Femur (tissue), 1 donor: Measurements from ENCODE around the gene ELOVL1.
"Not testable (repeated sequence)": the region's sequence is repeated elsewhere in the genome, so short reads cannot be mapped to it uniquely, and the experiment has no call there.

Source experiments
- DNase-seq: peaks from one replicate; pipeline ENCODE4 v3.0.0-alpha.2; 2017

ELOVL1 gene

DNA sequence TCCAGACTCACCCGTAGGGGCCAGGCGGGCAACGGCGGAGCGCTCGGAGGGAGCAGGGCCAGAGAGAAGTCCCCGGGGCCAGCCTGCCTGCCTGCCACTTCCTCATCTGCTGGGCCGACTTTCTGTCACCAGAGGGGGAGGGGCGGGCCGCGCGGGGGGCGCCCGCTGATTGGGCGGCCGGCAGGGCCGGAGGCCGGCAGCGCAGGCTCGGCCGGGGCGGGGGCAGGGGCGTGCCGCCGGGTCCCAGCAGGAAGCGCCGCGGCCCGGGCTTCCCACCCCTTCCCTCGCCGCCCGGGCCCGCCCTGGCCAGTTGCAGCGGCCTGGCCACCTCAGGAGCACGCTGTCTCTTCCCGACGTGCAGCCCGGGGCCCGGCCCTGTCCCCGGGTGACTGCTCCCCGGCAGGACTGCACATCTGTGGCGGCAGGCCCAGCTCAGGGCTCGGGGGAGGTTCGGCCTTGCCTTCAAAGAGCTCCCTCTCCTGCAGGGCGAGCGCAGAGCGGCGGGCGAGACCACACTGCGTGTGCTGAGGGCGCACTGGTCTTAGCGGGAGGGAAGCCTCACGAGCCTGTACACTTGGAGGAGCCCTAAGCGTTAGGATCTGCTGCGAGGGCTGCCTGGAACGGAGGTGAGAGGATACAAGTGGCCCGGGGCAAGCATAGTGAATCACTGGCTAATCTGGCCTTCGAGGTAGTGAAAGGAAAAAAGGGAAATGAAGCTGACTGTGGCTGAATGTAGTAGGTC lies at the start of gene ELOVL1:
Gene ELOVL1 (minus strand): TSS at position 108 of the 742 bp plus-strand sequence. CDS start 2,402 bp downstream, outside the sequence.
- peak; percentile 93 for DNase-seq

DNA sequence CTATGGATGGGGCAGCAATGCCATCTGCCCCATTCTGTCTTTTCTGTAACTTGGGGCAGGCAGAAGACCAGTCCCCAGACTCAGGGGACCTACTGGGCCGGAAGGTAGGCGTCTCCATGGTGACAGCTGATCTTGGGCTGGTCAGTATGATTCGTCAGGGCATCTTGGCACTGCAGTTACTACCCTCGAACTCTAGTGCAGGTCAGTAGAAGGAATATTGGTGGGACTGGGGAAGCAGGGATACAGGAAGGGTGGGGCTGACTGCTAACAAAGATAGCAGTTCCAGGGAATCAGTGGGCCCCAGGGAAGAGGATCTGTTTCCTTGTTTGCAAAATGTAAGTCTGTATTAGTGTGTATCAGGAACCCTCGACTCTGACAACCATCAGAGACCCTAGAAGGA lies 48.1 kb upstream of the ELOVL1 start:
- DNase-seq, result no peak

DNA sequence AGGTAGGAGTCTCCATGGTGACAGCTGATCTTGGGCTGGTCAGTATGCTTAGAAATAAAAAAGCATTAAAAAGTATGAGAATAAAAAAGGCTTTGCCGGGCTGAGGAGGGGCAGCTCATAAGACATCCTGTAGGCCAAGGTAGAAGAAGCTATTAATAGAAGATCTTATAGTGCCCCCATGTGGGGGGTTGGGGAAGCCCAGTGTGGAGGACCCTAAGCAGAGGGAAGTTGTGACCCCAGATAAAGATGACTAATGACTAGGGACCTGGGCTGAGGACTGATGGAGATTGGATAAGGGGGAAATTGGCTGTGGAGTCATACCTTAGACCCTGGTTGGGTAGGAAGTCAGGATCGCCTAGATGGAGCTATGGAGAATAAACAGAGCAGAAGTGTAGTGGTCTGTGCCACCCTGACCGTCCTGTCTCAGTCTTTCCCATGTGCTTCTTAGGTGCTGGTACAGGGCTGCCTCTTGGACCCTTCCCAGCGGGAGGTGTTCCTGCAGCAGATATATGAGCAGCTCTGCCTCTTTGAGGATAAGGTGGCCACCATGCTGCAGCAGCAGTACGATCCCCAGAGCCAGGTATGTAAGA lies 46.9 kb upstream of the ELOVL1 start:
- DNase-seq, result peak; percentile 55

DNA sequence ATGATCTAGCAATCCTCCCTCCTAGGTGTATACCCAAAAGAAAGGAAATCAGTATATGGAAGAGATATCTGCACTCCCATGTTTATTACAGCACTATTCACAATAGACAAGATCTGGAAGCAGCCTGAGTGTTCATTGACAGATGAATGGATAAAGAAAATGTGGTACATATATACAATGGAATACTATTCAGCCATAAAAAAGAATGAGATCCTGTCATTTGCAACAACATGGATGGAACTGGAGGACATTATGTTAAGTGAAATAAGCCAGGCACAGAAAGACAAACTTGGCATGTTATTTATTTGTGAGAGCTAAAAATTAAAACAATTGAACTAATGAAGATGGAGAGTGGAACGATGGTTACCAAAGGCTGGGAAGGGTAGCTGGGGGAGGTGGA lies 45.6 kb upstream of the ELOVL1 start:
- DNase-seq, result not testable (repeated sequence)

DNA sequence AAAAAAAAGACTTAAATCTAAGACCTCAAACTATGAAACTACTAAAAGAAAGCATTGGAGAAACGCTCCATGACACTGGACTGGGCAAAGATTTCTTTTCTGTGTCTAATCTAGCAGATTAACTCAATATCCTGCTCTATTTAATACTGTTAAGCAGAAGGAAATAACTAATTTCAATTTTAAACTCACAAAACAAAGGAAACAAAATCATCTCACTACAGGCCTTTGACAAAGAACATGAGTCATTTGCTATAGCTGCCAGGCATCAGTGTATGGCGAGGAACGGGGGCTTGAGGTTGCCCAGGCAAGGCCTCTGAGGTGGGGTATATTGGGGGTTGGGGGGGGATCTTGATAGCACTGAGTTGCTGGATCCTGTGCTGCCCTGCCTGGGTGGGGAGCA lies 42.8 kb upstream of the ELOVL1 start:
- DNase-seq, result no peak

GRCh38 chr1:43405876-43406234 lies 38.0 kb upstream of the ELOVL1 start:
- no peak for DNase-seq

DNA sequence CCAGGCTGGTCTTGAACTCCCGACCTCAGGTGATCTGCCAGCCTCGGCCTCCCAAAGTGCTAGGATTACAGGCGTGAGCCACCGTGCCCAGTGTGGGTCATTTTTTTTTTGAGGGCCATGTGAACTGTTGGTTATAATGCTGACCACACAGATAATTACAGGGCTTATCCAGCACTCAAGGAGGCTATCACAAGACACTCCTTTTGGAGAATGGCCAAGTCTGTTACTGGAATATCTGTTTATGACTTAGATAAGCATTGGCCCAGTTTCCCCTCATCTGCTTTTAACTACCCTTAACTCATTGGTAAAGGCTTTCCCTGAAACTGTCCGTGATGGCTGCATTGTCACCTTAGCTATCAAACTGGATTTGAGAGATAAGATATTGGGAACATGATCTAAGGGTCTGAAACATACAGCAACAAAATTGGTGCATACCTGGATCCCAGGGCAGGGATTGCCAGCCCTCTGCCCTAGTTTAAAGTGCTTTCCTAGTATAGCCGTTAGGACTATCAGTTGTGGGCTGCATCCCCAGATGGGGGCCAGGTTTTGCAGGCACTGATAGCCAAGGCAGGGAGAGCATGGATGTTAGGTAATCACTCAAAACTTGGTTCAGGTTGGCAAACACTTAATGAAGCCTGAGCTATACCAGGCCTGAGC lies 37.5 kb upstream of the ELOVL1 start:
- DNase-seq, result no peak

- no peak for DNase-seq
Observed at GRCh38 chr1:43404353-43404752, 36.5 kb upstream of the ELOVL1 start.

GRCh38 chr1:43402089-43402865 lies 34.5 kb upstream of the ELOVL1 start:
- no peak for DNase-seq

- not testable (repeated sequence) for DNase-seq
Observed at GRCh38 chr1:43400441-43400840, 32.6 kb upstream of the ELOVL1 start.

DNA sequence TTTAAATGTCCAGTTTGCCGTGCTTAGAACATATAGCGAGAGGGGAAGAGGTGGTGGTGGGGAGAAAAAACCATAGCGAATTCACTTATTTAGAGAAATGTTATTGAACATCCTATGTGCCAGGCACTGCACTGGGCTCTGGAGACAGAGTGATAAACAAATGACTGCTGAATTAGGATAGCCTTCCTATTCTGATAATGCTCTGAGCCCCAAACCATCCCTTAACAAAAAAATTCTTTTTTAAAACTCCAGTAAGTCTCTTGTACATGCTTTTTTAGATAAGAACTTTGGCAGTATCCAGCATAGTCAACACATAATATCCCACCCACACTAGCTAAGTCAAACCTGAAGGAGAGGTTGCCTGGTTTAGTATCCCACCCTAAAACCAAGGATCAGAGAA lies 30.4 kb upstream of the ELOVL1 start:
- no peak for DNase-seq

GRCh38 chr1:43396059-43396458 lies 28.2 kb upstream of the ELOVL1 start:
- no peak for DNase-seq

DNA sequence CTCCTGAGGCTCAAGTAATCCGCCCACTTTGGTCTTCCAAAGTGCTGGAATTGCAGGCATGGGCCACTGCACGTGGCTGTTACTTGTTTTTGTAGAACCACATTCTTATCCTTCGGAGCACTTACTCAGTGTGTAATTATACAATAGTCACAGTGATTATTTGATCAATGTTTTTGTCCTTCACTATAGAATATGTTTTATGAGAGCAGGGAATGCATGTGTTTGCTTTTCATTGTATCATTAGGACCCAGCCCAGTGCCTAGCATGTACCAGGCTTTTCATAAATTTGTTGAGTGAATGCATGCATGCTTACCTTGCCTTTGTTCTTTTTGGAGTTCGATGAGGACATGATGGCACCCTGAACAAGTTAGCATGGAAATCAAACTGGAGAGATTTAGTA lies 27.7 kb upstream of the ELOVL1 start:
- no peak for DNase-seq

- DNase-seq, result no peak
Observed at GRCh38 chr1:43392702-43393101, 24.9 kb upstream of the ELOVL1 start.

- peak; percentile 97 for DNase-seq
Observed at GRCh38 chr1:43389326-43390313, 21.8 kb upstream of the ELOVL1 start, which contains the start of the genes MED8 and SZT2. Gene MED8 (minus strand): TSS chr1:43389800. CDS start chr1:43389764, 36 bp downstream. Gene SZT2 (plus strand): TSS chr1:43389899. CDS start chr1:43389969, 70 bp downstream.

DNA sequence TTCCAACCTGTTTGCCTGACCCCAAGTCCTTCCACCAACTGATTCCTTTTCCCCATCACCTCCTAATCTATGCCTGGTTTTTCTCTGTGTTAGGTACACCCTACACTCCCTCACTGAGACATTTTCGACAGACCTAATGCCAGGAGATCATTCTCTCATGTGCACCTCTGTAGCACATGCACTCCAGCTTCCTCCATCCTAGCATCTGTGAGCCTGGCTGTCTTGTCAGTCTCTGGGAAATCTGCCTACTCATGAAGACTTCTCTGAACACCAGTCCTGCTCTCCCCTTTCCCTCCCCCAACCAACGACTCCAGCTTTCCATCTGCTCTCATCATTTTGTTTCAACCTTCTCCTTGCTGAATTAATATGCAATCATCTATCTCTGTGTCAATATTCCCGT lies 20.8 kb upstream of the ELOVL1 start:
- DNase-seq, result no peak

GRCh38 chr1:43387976-43388599 lies 20.3 kb upstream of the ELOVL1 start:
- no peak for DNase-seq

GRCh38 chr1:43386676-43387075 lies 18.9 kb upstream of the ELOVL1 start:
- no peak for DNase-seq

DNA sequence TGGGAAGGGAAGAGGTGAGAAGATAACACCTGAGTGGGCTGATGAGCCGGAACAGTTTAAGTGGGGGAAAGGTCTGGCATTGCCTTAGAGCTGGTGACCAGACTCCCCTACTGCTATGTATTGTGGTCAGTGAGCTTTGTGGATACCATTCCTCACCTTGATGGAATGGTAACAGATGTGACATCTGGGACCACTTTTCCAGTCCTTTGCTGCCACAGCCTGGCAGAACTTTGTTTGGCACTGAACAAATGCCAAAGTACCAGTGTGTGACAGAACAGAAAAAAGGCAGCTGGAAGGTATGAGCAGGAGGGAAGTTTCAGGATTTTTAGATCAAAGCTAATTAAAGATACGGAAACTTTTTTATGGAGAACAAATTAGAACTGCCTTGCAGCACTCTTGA lies 15.6 kb upstream of the ELOVL1 start:
- no peak for DNase-seq

- no peak for DNase-seq
Observed at GRCh38 chr1:43382027-43382779, 14.4 kb upstream of the ELOVL1 start.

GRCh38 chr1:43381612-43382011 lies 13.8 kb upstream of the ELOVL1 start:
- no peak for DNase-seq
